Activated naive CD4-positive, alpha-beta T cell treated with anti-CD3 and anti-CD28 coated beads, Interleukin-2, amount 50 U/mL, for 16 hours (primary cell): Measurements from ENCODE around the gene FBXW12.
"Not testable (repeated sequence)": the region's sequence is repeated elsewhere in the genome, so short reads cannot be mapped to it uniquely, and the experiment has no call there.

ENCODE experiments used
- DNase-seq: peaks from one replicate; pipeline ENCODE4 v3.0.0-alpha.2; 2020

The FBXW12 gene, protein sequence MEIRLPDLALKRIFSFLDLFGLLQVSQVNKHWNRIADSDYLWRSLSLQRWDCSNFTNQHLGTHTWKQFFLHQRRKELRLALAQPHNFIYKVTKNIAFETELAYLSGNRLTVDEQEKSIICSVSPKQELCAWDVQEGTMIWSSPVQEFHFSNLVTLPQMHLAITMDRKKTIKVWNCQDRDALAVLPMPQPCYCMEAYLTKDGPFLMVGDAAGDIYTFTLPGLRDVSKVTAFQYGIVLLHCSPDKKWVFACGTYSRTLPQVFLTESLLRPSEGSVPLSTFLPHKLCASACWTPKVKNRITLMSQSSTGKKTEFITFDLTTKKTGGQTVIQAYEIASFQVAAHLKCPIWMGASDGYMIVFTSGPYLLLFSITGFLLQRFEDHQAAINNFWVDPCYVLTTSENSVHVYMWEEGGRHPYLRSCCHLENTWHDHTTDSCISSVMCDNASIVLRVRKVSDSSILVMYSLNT

DNA sequence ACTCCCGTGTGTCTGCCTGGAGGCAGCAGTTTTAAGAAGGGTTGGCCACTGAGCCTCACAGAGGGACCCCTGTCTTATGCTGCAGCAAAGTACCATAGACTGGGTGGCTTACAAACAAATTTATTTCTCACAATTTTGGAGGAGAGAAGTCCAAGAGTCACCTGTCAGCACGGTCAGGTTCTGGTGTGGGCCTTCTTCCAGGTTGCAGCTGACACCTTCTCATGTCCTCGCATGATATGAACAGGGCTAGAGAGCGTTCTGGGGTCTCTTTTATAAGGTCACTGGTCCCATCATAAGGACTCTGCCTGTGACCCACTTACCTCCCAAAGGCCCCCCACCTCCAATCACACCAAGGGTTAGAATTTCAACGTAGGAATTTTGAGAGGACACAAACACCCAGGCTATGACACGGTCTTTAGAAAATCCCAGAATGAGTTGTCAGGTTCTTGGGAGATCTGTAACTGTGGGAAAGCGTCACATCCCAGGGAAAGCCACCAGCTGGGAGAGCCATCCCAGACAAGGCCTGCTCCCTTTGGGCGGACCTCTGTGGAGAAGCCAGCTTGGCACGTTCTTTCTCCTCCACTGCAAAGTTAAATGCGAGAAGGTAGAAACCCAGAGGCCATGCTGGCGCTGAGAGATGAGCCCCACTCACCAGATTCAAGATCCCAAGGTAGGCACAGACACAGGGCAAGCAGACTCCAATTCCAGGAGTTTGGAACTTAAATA, at the start of gene FBXW12:
Gene FBXW12, plus strand, starts transcription at position 569 of the 726 bp plus-strand sequence. CDS start 549 bp downstream, outside the sequence.
- no peak for DNase-seq

DNA sequence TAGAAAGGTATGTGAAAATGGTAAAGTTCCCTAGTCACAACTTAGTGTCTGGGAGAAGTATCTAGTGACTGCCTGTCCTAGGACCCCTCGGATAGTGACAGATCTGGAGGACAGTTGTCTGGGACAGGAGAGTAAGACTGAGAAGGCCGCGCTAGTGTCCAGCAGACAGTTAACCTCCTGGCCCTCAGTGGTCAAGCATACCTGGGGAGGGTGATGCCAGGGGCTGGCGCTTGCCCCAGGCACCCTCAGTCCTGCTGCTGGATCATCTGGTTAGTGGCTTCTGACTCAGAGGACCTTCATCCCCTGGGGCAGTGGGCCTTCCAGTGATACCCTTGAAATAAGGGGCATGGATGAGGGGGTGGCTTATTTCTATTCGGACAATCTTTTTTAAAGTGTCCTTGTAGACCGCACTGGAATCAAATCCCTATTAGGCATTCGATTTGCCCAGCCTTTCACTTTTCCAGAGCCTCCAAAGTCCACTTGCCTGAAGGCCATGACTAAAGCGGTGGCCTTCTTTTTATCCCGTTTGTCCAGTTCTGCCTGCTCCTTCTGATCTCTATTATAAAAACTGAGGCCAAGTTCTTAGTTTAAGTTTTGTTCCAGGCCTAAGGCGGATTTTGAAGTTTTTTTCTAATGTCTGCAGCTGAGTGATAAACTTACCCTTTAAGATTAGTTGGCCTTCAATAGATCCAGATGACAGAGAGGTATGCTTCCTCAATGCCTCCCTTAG, 40.1 kb upstream of the FBXW12 start:
- DNase-seq, result not testable (repeated sequence)

DNA sequence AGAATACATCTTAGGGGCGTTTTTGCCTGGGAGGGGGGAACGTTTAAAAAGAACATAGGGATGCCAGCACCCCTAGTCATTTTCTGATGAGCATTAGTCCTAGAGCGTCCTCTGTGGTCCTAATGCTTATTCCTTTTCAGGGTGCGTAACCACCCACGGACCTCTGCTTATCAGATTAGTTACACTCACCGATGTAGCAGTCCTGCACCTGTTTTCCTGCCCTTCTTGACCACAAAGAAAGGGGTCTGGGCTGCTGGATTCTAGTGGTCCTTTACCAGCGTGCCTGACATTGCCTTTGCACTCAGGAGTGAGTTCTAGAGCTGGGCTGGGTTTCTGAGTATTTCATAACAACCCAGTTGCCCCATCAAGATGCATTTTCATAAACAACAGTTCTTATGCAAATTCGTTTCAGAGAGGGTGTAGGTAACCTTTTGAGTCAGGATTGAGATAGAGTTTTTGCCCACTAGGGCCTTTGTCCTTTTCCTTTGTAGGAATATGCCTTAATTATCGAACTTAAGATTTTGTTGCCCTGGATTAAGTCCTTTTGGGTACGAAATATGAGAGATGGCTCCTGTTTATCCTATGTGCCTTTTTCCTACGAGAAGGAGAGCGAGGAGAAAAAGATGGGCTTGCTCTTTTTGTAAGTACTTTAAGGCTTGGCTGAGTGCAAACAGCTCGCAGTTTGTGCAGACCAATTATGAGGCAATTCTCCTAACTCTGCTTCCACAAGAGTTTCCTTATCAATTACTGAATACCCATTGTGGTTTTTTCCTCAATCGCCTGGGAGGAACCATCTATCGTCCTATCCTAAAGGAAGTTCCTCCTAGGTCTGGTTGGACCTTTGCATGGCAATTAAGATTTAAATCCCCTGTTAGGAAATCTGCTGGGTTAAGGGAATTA, 38.4 kb upstream of the FBXW12 start, which contains the start of gene SPINK8:
Gene SPINK8, minus strand, starts transcription at position 316 of the 900 bp plus-strand sequence. CDS start 5,320 bp downstream, outside the sequence.
- not testable (repeated sequence) for DNase-seq

DNA sequence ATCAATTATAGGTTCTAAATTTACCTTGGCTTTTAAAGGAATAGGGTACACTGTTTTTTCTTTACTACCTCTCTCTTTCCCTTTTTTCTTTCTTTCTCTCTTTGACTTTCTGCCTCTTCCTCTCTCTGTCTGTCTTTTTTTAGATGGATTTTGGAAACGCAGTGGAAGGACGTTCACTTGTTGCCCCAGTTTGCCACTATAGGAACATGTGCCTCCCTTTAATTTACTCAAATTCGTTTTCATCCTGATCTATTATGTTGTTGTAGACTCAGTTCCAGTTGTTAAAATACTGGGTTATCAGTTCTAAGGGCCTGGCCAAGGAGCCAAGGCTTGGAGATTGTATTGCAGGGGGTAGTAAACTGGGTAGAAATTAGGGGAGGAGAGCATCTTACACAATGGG, 37.4 kb upstream of the FBXW12 start:
- DNase-seq, result no peak

DNA sequence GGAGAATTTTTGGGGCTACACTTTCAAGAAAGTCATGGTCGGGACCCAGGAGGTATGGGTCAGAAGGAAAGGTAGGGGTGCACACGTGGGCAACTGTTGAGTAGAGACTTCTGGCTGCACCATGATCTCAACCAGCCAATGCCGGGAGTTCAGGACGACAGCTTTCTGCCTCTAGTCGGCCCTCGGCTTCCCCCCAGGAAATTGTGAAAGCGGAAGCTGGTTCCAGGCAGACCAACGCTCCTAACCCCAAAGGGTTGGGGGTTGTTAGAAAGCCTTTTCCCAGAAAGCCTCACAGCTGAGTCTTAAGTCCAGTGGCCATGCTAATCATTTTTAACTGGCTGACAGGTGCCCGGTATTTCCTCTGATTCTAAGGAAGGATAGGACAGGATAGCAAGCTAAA, 36.7 kb upstream of the FBXW12 start:
- DNase-seq, result not testable (repeated sequence)

DNA sequence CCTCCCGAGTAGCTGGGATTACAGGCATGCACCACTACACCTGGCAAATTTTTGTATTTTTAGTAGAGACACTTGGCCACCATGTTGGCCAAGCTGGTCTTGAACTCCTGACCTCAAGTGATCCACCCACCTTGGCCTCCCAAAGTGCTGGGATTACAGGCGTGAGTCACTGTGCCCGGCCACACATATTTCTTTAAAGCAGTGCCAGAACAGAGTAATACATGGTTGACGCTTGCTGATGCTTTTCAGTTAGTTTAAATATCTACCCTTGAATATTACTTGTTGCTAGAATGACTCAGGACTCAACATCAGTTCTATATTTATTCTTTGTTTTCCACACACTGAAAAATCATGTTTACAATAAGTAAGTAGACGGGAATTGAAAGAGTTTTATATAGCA, 34.5 kb upstream of the FBXW12 start:
- not testable (repeated sequence) for DNase-seq

DNA sequence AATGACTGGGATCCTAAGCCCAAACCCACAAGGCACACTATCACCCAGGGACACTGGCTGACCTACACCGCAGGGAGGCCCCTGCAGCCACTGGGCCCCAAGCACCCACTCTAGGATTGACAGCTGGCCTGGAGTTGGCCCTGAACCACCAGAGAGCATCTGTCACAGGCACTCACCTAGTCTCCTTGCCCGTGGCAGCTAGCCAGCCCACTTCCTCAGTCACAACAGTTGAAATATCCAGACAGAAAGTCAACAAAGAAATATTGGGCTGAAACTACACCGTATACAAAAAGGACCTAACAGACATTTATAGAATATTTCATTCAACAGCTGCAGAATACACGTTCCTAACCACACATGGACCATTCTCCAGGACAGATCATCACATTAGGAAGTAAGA, 33.4 kb upstream of the FBXW12 start:
- no peak for DNase-seq

DNA sequence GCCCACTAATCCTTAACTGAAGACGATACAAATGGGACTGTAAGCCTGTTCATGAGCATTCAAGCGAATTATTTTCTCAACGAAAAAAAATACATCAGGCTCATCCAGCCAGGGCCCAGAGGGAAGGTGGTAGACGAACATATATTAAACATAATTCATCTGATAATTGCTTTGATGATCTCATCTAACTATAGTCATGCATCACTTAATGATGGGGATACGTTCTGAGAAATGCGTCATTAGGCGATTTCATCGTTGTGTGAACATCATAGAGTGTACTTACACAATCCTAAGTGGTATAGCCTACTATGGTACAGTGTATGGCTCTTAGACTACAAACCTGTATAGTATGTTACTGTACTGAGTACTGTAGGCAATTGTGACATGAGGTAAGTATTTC, 28.6 kb upstream of the FBXW12 start:
- DNase-seq, result no peak

DNA sequence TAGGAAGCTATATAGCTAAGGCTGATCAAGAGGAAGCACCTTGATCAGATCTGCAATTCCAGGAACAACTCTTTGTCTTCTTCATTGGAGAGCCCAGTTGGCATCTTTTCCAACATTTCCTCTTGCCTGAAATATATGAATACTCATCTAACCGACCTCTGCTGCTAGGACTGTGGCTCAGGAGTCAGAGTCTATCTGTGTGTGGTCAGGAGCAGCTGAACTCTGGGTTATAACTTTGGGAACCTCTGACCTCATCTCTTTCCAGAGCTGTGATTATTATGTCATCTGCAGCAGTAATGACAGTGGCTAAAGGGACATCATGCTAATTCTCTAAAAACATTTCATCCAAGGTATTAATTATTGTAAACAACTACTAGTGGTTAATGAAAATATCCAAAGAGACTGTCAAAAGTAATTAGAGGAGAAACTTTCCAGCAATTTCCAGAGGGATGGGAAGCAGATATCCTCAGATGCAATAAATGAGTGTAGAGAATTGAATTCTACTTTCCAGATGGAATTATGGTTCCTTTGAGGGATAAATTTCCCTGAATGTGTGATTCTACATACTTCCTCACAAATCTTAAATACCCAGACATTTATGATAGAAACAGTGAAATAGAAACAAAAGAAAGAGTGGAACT, 27.0 kb upstream of the FBXW12 start:
- DNase-seq, result no peak

DNA sequence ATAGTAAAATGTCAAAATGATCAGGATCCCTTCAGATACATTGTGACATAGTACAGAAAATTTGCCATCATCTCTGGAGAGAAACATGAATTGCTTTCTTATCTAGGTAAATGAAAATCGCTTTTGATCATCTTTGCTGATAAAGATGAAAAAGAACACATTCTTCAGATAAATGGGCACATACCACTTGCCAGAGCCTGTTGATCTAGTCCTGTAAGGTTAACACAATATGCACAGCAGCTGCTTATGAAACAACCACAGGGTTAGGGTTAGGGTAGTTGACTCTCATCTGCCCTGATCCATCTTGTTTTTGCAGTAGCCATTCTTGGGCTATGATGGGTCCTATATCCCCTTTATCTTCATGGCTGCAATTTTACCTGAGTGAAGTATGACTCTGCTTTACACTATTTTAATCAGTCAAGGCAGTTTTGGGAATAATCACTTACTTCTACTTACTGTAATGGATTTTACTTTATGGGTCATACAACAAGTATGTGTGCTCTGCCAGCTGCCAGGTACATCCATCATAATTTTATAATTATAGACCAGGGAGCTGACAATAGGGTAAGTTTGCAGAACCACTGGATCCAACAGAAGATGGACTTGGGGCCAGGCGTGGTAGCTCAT, 26.0 kb upstream of the FBXW12 start:
- no peak for DNase-seq

DNA sequence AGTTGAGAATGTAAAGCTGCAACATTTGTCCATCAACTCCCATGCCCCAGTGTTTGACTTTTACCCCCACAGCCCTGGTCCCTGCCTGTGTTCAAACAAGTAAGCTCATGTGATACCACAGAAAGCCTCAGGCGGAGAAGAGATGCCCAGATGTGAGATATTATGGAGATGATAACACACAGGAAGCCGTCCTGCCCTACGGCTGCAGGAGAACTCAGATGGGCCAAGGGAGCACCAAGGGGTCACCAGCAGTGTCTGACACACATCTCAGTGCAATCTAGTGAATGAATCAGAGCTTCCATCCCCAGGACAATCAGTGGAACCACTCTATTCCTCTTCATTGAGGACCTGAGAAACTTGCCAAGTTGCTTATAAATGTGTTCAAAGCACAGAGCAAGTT, 24.5 kb upstream of the FBXW12 start:
- DNase-seq, result no peak

DNA sequence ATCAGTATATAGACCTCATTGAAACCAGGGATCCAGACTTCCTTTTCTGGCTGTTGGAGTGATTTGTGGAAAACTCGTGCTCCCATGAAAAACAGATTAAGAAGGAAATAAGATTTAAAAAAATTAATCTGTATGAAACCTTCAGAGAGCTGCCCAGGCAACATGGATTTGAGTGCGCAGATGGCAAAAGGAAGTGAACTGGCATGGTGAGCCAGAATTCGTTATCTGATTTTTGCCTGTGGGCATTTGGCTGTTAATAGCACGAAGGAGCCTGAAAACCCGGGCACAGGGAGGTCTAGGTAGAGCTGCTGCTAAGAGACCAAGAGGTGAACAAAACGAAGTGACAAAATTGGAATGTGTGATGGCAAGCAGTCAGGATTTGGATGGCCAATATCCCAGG, 19.5 kb upstream of the FBXW12 start:
- no peak for DNase-seq

DNA sequence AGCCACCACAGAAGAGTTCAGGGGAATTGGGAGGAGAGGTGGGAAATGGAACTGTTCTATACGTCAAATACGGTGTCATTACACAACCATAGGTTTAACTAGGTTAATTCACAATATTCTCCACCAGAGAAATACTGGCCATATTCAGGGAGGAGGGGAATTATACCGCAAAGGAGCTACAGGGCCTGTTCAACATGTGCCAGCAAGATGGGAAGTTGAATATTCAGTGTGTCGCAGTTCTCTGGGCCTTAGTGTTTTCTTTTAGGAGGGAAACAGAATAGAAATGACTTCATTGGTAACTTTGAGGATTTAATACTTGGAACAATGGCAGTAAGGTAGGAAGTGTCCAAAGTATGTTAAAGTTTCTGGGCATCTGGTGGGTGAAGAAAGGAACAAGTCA, 18.0 kb upstream of the FBXW12 start:
- DNase-seq, result no peak

DNA sequence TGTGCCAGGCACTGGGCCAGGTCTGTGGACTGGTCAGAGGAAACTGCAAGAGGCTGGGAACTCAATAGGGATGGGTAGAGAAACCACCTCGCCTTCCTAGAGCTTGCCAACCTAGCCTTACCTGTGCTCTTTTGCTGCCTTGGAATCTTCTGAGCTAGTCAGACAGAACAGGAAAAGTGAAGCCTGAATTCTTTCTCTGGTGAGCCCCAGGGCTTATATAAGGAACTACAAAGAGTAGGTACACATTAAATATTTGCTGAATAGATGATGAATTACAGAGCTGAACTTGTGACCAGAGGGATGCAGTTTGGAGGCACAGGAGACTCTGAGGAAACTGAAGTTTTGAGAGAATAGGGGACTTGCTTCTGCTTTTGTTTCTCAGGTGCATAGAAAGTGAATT, 15.6 kb upstream of the FBXW12 start:
- DNase-seq, result no peak

DNA sequence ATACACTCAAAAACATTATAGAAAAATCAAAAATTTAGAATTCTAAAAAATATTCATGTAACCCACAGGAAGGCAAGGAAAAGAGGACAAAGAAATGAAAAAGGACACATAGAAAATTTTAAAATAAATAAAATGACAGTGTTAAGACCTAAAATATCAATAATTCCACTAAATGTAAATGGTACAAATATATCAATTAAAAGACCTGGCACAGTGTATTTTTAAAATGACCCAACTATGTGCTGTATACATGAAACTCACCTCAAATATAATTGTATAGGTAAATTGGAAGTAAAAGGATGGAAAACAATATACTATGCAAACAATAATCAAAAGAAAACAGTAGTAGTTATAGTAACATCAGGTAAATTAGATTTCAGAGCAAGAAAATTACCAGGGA, 10.1 kb upstream of the FBXW12 start:
- no peak for DNase-seq

DNA sequence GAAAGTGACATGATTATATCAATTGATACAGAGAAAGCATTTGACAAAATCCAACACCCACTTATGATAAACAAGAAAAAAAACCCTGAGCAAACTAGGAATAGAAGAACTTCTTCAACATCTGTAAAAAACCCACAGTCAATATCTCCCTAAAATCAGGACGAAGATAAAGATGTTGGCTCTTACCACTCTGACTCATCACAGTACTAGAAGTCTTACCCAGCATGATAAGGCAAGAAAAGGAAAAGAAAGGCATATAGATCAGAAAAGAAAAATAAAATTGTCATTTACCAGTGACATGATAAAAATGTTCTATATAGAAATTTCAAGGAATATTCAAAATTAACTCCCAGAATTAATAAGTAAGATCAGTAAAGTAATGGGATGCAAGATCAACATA, 7.2 kb upstream of the FBXW12 start:
- no peak for DNase-seq

DNA sequence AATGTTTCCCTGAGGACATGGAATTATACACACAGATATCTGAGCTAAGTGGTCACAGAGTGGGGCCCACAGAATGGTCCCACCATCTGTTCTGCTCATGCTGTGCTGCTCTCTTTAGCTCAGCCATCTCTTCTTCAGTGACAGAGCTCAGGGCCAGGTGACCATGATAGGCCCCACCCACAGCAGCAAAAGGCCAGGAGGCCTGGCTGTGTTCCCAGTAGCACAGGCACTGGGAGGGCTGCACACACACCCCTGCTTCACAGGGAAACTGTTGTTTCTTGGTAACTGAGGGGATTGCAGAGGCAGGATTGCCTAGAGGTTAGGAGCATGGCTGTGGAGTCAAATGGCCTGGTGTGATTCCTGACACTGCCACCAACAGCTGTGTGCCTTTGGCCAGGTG, 4.8 kb upstream of the FBXW12 start:
- DNase-seq, result no peak

DNA sequence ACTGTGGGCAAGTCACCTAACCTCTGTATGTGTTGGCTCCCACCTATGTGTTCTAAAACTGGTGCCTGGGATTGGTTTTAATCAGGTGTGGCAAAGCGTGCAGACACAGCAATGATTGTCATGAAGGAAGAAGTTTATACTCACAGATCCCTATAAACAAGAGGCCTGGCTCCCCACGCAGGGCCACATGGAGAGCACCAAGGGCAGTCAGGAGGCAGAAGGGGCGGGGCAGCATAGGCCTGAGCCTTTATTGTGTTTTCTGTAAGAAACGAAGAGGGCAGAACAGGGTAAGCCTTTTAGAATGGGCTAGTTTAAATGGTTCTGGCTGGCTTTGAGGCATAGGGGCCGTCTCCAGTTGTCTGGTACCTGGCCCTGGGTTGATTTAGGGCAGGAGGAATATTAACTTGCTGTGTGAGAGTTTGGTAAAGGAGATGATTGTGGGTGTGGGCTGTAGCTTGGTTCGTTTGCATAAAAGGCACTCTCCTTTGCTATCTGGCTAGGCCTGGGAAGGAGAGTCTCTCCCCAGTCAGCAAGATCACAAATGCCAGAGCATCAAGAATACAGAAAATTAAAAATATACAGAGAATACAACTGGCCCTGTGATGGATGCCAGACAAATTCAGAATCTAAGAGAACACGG, 2.2 kb upstream of the FBXW12 start:
- no peak for DNase-seq

DNA sequence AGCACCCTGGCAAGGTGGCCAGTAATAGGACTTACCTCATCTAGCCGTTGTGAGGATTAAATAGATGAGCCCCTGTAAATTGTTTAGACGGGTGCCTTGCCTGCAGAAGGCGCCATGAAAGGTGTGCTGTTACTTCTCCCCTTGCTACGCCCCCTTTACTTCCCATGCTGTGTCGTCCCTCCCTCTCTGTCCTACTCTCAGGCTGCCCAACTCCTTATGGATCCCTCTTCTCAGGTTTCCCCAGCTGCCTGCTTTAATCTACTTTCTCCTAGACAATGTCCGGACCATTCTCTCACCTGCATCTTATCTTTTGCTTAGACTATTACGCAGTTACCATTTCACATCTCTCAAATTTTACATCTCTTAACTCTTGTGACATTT, 1.7 kb upstream of the FBXW12 start:
- DNase-seq, result no peak

DNA sequence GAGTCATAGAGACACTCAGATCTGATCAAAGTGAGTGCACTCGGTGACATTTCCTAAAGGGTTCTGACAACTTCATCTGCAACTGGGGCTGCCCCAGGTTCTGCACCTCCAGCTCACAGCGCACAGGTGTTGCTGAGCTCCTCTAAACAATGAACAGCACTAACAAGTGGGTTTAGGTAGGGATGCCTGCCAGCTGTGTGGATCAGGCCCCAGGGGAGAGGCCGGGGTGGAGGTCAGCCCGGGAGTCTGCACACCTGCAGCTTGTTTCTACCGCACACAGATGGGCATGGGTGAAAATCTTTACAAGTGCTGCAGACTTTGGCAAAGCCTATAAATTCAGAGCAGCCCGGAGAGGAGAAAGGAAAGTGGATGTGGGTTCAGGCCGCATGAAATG, 355 bp downstream of the FBXW12 start:
- no peak for DNase-seq
